Endothelial cell of umbilical vein (primary cell): ENCODE results near the gene CACNA1A.

ENCODE experiments used
- CTCF ChIP-seq, 2 donors: IDR thresholded peaks; 1 replicate in 1 of 2; 2 replicates in 1 of 2; pipeline ENCODE4 v1.5.1; 2011; ENCODE audit warnings: low read length in 2 of 2, mild to moderate bottlenecking in 2 of 2, moderate library complexity in 2 of 2, control low read depth in 1 of 2, inconsistent platforms in 1 of 2, low read depth in 1 of 2; ENCODE audit not compliant: insufficient read depth in 1 of 2; ENCODE audit errors: extremely low read depth in 1 of 2
- EZH2 ChIP-seq: IDR thresholded peaks from 2 replicates; pipeline ENCODE4 v1.6.1; 2012; ENCODE audit warnings: borderline replicate concordance, low read depth, mild to moderate bottlenecking, moderate library complexity, low read length, inconsistent platforms; ENCODE audit not compliant: severe bottlenecking
- JUN ChIP-seq: IDR thresholded peaks from 2 replicates; pipeline ENCODE4 v1.6.1; 2011; ENCODE audit warnings: borderline replicate concordance, low read depth; ENCODE audit not compliant: insufficient read length, insufficient read depth
- MYC ChIP-seq: IDR thresholded peaks from one replicate; pipeline ENCODE4 v1.6.1; 2011; ENCODE audit warnings: mild to moderate bottlenecking, low read depth, low read length
- POLR2A ChIP-seq: IDR thresholded peaks from 2 replicates; pipeline ENCODE4 v1.6.1; 2012; ENCODE audit warnings: low read depth, mild to moderate bottlenecking, control low read depth, low read length

DNA sequence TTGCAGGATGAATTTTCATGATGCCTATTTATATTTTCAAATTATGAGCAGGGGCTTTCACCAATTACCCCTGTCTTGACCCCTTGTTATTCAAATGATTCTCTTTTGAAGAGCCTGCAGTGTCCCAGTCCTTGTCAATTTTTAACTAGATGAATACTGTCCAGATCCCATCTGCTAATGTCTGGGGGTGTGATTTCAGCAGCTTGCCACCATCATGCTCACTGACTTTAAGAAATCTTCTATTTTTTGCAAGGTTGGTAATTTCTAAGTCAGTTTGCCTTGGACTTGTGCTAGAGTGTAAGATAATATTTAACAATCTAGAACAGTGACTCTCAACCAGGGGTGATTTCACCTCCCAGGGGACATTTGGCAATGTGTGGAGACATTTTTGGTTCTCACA lies 106.0 kb downstream of the CACNA1A start:
- TF ChIP-seq CTCF (IDR thresholded peaks at IDR 0.05; ENCODE audit: extremely low read depth in 1 of 2, insufficient read depth in 1 of 2, low read depth in 1 of 2, low read length in 2 of 2) (no peak), JUN (no peak), MYC (no peak), EZH2 (no peak), POLR2A (no peak)
